DMS79 (cell line): ENCODE data around the gene MALAT1.
"Not testable (repeated sequence)": the region's sequence is repeated elsewhere in the genome, so short reads cannot be mapped to it uniquely, and the experiment has no call there.

Experiments used
- DNase-seq: peaks from one replicate; lab custom pipeline; 2025; lab: John Stamatoyannopoulos, UW

The MALAT1 gene

DNA sequence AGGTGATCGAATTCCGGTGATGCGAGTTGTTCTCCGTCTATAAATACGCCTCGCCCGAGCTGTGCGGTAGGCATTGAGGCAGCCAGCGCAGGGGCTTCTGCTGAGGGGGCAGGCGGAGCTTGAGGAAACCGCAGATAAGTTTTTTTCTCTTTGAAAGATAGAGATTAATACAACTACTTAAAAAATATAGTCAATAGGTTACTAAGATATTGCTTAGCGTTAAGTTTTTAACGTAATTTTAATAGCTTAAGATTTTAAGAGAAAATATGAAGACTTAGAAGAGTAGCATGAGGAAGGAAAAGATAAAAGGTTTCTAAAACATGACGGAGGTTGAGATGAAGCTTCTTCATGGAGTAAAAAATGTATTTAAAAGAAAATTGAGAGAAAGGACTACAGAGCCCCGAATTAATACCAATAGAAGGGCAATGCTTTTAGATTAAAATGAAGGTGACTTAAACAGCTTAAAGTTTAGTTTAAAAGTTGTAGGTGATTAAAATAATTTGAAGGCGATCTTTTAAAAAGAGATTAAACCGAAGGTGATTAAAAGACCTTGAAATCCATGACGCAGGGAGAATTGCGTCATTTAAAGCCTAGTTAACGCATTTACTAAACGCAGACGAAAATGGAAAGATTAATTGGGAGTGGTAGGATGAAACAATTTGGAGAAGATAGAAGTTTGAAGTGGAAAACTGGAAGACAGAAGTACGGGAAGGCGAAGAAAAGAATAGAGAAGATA, at the start of gene MALAT1:
Gene MALAT1 (plus strand): TSS at position 69 of the 736 bp plus-strand sequence.
- peak; percentile 80 for DNase-seq

DNA sequence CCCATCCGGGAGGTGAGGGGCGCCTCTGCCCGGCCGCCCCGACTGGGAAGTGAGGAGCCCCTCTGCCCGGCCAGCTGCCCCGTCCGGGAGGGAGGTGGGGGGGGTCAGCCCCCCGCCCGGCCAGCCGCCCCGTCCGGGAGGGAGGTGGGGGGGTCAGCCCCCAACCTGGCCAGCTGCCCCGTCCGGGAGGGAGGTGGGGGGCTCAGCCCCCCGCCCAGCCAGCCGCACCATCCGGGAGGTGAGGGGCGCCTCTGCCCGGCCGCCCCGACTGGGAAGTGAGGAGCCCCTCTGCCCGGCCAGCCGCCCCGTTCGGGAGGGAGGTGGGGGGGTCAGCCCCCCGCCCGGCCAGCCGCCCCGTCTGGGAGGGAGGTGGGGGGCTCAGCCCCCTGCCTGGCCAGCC, 47.5 kb upstream of the MALAT1 start:
- not testable (repeated sequence) for DNase-seq

- DNase-seq, result not testable (repeated sequence)
Measured at GRCh38 chr11:65452259-65452658, 46.6 kb upstream of the MALAT1 start.

DNA sequence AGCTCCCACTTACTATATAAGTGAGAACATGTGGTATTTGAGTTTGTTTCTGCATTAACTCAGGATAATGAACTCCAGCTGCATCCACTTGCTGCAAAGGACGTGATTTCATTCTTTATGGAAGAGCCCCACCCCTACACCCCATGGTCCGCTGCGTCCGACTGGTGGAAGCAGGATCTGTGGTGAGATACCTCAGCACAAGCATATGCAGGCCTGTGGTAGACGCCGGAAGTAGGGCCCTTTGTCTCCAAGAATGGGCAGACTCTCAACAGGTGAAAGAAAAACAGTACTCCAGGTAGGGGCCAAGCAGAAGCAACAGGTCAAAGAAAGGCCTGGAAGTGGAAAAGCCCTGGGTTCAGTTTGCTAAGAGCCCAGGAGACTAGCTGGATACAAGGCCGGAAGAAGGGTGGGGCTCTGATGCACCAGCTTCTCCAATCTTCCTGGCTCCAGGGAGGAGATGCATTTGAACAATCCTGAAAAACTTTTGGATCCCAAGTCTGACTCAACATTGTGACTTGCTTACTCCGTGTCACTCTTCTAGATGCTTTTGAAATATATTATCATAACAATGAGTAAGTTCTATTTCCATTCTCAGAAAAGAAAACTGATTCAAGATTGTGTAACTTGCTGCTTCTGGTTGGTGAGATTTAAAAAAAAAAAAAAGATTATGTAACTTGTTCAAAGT, 45.9 kb upstream of the MALAT1 start:
- peak; percentile 16 for DNase-seq

GRCh38 chr11:65454311-65454695, 44.5 kb upstream of the MALAT1 start:
- DNase-seq, result no peak

GRCh38 chr11:65454696-65455456, 44.0 kb upstream of the MALAT1 start:
- peak; percentile 80 for DNase-seq

DNA sequence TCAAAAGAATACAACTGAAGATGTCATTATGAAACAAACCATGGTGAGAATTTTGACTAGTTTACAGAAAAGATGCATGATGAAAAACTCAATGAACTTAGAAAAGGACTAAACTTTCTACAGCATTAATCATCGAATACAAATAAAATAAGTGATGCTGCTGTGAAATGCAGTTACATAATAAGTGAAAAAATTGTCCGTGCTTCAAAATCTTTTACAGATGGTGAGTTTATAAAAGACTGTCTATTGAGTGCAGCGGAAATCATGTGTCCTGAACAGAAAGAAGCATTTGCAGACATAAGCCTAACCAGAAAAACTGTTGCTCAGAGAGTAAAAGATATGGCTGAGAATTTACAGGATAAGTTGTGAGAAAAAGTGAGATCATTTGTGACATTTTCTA, 42.4 kb upstream of the MALAT1 start:
- no peak for DNase-seq

- no peak for DNase-seq
Measured at GRCh38 chr11:65459552-65459951, 39.3 kb upstream of the MALAT1 start.

GRCh38 chr11:65465471-65465870, 33.4 kb upstream of the MALAT1 start:
- DNase-seq, result not testable (repeated sequence)

DNA sequence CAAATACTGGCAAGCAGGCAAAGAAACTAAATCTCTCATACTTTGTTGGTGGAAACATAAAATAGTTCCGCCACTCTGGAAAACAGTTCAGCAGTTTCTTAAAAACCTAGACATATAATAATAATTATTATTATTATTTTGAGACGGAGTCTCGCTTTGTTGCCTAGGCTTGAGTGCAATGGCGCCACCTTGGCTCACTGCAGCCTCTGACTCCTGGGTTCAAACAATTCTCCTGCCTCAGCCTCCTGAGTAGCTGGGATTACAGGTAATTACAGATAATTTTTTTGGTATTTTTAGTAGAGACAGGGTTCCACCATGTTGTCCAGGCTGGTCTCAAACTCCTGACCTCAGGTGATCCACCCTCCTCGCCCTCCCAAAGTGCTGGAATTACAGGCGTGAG, 31.5 kb upstream of the MALAT1 start:
- DNase-seq, result not testable (repeated sequence)

DNA sequence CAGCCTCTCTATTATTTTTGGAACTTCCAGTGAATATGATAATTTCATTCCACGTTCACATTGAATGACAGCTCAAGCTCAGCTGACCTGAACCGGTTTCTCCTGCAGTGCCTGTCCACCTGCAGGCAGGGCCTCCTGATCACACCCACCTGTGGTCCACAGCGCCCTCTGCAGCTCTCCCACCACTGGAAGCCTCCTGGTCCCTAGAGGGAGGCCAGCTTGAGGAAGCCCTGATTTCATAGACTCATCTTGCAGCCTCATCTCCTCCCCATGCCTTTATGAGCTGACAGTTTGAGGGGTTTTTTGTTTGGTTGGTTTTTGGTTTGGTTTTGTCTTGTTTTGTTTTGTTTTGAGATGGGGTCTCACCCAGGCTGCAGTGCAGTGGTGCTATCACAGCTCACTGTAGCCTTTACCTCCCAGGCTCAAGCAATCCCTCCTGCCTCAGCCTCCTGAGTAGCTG, 29.9 kb upstream of the MALAT1 start:
- DNase-seq, result no peak

GRCh38 chr11:65470433-65471049, 28.3 kb upstream of the MALAT1 start:
- no peak for DNase-seq

GRCh38 chr11:65471447-65471891, 27.4 kb upstream of the MALAT1 start:
- DNase-seq, result no peak

DNA sequence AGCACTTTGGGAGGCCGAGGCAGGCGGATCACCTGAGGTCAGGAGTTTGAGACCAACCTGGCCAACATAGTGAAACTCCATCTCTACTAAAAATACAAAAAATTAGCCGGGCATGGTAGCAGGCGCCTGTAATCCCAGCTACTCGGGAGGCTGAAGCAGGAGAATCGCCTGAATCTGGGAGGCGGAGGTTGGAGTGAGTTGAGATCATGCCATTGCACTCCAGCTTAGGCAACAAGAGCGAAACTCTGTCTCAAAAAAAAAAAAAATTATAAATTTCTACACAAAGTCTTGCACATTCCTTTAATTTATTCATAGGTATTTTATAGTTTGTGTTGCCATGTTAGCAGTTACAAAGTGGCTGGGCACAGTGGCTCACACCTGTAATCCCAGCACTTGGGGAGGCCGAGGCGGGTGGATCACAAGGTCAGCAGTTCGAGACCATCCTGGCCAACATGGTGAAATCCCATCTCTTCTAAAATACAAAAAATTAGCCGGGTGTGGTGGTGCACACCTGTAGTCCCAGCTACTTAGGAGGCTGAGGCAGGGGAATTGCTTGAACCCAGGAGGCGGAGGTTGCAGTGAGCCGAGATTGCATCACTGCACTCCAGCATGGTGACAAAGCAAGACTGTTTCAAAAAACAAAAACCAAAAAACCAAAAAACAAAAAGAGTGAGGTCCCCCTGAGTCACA, 26.1 kb upstream of the MALAT1 start:
- not testable (repeated sequence) for DNase-seq

DNA sequence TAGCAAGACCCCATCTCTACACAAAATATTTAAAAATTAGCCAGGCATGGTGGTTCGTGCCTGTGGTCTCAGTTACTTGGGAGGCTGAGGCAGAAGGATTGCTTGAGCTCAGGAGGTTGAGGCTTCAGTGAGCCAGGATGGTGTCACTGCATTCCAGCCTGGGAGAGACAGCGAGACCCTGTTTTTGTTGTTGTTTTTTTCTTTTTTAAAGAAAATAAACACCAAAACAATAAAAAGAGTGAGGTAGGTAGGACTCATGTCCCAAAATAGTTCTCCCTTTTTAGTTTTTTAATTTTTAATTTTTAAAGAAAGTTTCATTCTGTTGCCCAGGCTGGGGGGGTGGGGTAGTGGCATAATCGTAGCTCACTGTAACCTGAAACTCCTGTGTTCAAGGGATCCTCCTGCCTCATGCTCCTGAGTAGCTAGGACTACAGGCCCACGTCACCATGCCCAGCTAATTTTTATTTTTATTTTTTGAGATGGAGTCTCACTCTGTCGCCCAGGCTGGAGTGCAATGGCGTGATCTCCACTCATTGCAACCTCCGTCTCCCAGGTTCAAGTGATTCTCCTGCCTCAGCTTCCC, 25.5 kb upstream of the MALAT1 start:
- DNase-seq, result no peak

- DNase-seq, result no peak
Measured at GRCh38 chr11:65474864-65475263, 24.0 kb upstream of the MALAT1 start.

DNA sequence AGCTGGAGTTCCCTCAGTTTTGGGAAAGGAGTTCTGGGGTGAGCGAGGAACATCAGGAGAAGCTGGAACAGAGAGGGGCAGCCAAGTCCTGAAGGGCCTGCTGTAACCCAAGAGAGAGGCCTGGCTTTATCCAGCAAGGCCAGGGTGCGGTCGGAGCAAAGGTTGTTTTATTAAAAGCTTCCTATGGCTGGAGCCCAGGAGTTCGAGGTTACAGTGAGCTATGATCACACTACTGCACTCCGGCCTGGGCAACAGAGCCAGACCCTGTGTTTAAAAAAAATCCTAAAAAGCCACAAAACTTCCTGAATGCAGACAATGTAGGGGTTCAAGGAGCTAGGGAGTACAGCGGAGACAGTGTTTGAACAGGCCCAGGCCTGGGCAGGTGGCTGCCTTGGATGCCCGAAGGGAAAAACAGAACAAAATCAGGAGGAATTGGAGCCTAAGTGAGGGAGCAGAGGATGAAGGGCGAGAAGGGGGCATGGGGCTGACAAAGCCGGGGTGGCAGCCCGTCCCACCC, 22.2 kb upstream of the MALAT1 start:
- no peak for DNase-seq

GRCh38 chr11:65477149-65477965, 21.5 kb upstream of the MALAT1 start:
- peak; percentile 92 for DNase-seq

DNA sequence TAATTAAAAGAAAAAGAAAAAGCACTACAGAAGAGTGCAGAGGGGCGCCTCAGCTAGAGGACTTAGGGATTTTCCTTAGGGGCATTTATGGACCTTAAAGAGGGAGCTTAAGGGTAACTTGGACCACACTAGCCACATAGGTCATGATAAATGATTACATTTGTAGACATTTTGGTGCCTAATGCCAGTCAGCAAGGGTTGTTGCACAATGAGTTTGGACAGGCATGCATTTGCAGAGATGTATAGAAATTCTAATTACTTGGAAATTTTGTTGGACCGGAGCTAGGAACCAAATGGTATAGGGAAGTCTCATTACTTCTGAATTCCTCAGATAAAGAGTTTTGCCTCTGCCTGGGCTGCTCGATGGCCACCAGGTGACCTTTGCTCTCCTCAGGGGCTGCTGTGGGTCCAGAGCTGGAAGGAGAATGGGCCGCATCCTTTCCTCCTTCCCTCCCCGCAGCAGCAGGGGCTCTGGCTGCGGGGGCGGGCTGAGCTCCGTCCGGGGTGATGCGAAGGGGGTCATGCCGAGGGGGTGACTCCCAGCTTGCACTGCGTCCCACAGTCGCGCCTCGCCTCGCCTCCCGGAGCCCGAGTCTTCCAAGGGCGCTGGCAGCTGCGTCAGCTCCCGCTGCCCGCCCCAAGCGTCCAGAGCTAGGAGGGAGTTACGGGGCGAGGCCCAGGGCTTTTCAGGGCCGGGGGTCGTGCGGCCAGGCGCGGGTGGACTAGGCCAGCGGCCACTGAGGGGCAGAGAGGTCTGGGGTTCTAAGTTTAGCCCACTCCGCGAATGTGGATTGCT, 20.3 kb upstream of the MALAT1 start:
- DNase-seq, result no peak
